ENCODE data around the gene EPHA2.

- TF ChIP-seq, protein P1, sequence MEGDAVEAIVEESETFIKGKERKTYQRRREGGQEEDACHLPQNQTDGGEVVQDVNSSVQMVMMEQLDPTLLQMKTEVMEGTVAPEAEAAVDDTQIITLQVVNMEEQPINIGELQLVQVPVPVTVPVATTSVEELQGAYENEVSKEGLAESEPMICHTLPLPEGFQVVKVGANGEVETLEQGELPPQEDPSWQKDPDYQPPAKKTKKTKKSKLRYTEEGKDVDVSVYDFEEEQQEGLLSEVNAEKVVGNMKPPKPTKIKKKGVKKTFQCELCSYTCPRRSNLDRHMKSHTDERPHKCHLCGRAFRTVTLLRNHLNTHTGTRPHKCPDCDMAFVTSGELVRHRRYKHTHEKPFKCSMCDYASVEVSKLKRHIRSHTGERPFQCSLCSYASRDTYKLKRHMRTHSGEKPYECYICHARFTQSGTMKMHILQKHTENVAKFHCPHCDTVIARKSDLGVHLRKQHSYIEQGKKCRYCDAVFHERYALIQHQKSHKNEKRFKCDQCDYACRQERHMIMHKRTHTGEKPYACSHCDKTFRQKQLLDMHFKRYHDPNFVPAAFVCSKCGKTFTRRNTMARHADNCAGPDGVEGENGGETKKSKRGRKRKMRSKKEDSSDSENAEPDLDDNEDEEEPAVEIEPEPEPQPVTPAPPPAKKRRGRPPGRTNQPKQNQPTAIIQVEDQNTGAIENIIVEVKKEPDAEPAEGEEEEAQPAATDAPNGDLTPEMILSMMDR (IDR thresholded peaks at IDR 0.05; ENCODE audit: insufficient read depth, low read length, poor library complexity, severe bottlenecking) = no peak
- no peak for TF ChIP-seq EZH2phosphoT487 (conservative IDR thresholded peaks at IDR 0.05; ENCODE audit: low read length)
These were observed 39.9 kb downstream of the EPHA2 start for GRCh38 chr1:16116002-16116401.
